ENCODE data around the gene PLEKHD1.
"Not testable (repeated sequence)": the region's sequence is repeated elsewhere in the genome, so short reads cannot be mapped to it uniquely, and the experiment has no call there.

Gene PLEKHD1

GRCh38 chr14:69473260-69473659 is 11.3 kb upstream of the PLEKHD1 start:
- no peaks in the 10 kb centered on the region for H3K4me1 ChIP-seq (ENCODE audit: insufficient read depth, low read length)
- no peak overlapping the region for H3K9ac ChIP-seq (ENCODE audit: low read depth, low read length)
- no peaks in the 10 kb centered on the region for H3K9me3 ChIP-seq (ENCODE audit: control insufficient read depth, insufficient read depth, low read length)
- no peaks in the 10 kb centered on the region for H3K36me3 ChIP-seq (ENCODE audit: insufficient read depth, low read length)

- Histone ChIP-seq H3K9me3 (ENCODE audit: control insufficient read depth, insufficient read depth, low read length) (no peaks in the 10 kb centered on the region), H3K4me1 (ENCODE audit: insufficient read depth, low read length) (no peaks in the 10 kb centered on the region), H3K36me3 (ENCODE audit: insufficient read depth, low read length) (no peaks in the 10 kb centered on the region), H3K9ac (ENCODE audit: low read depth, low read length) (no peak overlapping the region)
Observed at GRCh38 chr14:69473946-69474345, 10.6 kb upstream of the PLEKHD1 start.

DNA sequence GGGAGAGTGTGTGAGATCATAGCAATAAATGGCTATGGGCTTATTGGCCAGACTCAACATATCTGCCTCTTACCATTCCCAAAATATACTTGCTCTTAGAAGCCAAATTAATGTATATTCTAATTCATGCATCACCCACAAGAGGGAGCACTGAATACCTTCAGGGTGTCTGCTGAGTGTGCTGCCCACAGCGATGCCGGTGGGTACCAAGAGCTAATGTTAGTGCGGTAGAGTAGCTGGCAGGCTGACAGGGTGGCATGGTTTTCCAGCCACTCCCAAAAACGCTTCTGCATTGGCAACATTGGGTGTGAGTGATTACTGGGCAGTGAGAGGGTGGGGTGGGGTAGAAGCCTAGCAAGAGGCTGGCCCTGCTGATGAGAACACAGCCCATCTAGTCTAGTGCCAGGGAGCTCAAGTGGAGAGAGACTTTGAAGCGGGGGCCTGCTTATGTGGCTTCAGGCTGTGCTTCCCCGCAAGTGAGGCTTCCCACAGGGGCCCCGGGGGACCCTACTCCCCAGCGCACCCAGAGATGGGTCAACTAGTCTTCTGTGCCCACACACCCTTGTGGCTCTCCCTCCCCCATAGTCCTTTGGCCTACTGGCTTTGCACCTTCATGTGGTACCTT is 9.2 kb upstream of the PLEKHD1 start:
- Histone ChIP-seq H3K36me3 (ENCODE audit: insufficient read depth, low read length) (no peaks in the 10 kb centered on the region), H3K9me3 (ENCODE audit: control insufficient read depth, insufficient read depth, low read length) (no peaks in the 10 kb centered on the region), H3K4me1 (ENCODE audit: insufficient read depth, low read length) (no peaks in the 10 kb centered on the region), H3K9ac (ENCODE audit: low read depth, low read length) (no peak overlapping the region)

DNA sequence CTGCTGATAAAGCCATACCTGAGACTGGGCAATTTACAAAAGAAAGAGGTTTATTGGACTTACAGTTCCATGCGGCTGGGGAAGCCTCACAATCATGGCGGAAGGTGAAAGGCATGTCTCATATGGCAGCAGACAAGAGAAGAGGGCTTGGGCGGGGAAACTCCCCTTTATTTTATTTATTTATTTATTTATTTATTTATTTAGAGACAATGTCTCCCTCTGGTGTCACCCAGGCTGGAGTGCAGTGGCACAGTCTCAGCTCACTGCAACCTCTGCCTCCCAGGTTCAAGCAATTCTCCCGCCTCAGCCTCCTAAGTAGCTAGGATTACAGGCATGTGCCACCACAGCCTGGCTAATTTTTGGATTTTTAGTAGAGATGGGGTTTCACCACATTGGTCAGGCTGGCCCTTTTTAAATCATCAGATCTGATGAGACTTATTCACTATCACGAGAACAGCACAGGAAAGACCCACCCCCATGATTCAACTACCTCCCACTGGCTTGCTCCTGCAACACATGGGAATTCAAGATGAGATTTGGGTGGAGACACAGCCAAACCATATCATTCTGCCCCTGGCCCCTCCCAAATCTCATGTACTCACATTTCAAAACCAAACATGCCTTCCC is 7.6 kb upstream of the PLEKHD1 start:
- H3K9ac ChIP-seq (ENCODE audit: low read depth, low read length); H3K9me3 ChIP-seq (ENCODE audit: control insufficient read depth, insufficient read depth, low read length); H3K4me1 ChIP-seq (ENCODE audit: insufficient read depth, low read length); H3K36me3 ChIP-seq (ENCODE audit: insufficient read depth, low read length): not testable (repeated sequence)

- not testable (repeated sequence) for H3K9me3 ChIP-seq (ENCODE audit: control insufficient read depth, insufficient read depth, low read length); H3K9ac ChIP-seq (ENCODE audit: low read depth, low read length); H3K4me1 ChIP-seq (ENCODE audit: insufficient read depth, low read length); H3K36me3 ChIP-seq (ENCODE audit: insufficient read depth, low read length)
Observed at GRCh38 chr14:69478055-69478454, 6.5 kb upstream of the PLEKHD1 start.

- Histone ChIP-seq H3K9ac (ENCODE audit: low read depth, low read length) (no peak overlapping the region), H3K4me1 (ENCODE audit: insufficient read depth, low read length) (no peaks in the 10 kb centered on the region; the same call in 1 of the 2 replicates), H3K9me3 (ENCODE audit: control insufficient read depth, insufficient read depth, low read length) (no peaks in the 10 kb centered on the region), H3K36me3 (ENCODE audit: insufficient read depth, low read length) (no peaks in the 10 kb centered on the region)
Observed at GRCh38 chr14:69479696-69480095, 4.8 kb upstream of the PLEKHD1 start.

- H3K4me1 ChIP-seq (ENCODE audit: insufficient read depth, low read length), result no peaks in the 10 kb centered on the region; the same call in 1 of the 2 replicates
- no peaks in the 10 kb centered on the region for H3K36me3 ChIP-seq (ENCODE audit: insufficient read depth, low read length)
- no peaks in the 10 kb centered on the region for H3K9me3 ChIP-seq (ENCODE audit: control insufficient read depth, insufficient read depth, low read length)
- H3K9ac ChIP-seq (ENCODE audit: low read depth, low read length), result no peak overlapping the region
Observed at GRCh38 chr14:69480136-69480535, 4.4 kb upstream of the PLEKHD1 start.

DNA sequence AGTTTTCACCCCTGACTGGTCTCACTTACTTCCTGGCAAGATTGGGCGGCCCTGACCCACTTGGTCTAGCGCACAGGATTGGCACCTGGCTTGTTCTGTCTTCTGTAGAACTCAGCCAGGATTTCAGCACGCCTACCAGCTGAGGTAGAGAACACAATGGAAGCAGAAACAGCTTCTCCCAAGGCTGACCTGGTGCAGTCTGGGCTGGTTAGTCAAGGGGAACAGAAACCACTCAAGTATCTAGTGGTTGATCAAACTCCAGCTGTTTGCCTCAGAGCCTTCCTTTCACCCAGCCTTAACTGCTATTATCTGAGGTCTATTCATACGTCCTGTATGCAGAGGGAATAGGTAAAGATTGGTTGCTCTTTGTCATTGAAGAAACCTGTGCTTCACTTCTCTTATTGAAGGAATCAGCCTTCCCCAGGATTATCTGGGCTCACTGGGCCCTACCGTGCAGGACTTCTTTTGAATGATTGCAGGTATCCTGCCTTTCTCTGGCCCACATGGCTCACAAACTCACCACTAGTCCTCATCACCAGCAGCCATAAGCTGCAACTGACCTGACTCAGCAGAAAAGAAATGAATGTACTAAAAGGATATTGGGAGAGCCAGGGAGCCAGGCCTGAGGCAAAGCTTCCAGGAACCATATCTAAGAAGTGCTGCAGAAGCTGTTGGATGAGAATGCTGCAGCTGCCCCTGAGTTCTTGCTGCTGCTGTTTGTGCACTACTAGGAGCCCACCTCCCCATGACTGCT is 2.5 kb upstream of the PLEKHD1 start:
- H3K4me1 ChIP-seq (ENCODE audit: insufficient read depth, low read length), result no peaks in the 10 kb centered on the region; the same call in 1 of the 2 replicates
- H3K9me3 ChIP-seq (ENCODE audit: control insufficient read depth, insufficient read depth, low read length), result no peaks in the 10 kb centered on the region
- H3K9ac ChIP-seq (ENCODE audit: low read depth, low read length), result no peak overlapping the region
- no peaks in the 10 kb centered on the region for H3K36me3 ChIP-seq (ENCODE audit: insufficient read depth, low read length)

GRCh38 chr14:69483765-69484443 is 624 bp upstream of the PLEKHD1 start:
- H3K9ac ChIP-seq (ENCODE audit: low read depth, low read length), result peak overlapping the region; percentile 51
- H3K4me1 ChIP-seq (ENCODE audit: insufficient read depth, low read length), result peaks cover 5% of the 10 kb centered on the region; the same call in 1 of the 2 replicates
- H3K9me3 ChIP-seq (ENCODE audit: control insufficient read depth, insufficient read depth, low read length), result no peaks in the 10 kb centered on the region
- no peaks in the 10 kb centered on the region for H3K36me3 ChIP-seq (ENCODE audit: insufficient read depth, low read length)

GRCh38 chr14:69485315-69485660 is 760 bp downstream of the PLEKHD1 start:
- peaks cover 5% of the 10 kb centered on the region; the same call in 1 of the 2 replicates for H3K4me1 ChIP-seq (ENCODE audit: insufficient read depth, low read length)
- H3K9me3 ChIP-seq (ENCODE audit: control insufficient read depth, insufficient read depth, low read length), result no peaks in the 10 kb centered on the region
- peak overlapping the region; percentile 51 for H3K9ac ChIP-seq (ENCODE audit: low read depth, low read length)
- no peaks in the 10 kb centered on the region for H3K36me3 ChIP-seq (ENCODE audit: insufficient read depth, low read length)

DNA sequence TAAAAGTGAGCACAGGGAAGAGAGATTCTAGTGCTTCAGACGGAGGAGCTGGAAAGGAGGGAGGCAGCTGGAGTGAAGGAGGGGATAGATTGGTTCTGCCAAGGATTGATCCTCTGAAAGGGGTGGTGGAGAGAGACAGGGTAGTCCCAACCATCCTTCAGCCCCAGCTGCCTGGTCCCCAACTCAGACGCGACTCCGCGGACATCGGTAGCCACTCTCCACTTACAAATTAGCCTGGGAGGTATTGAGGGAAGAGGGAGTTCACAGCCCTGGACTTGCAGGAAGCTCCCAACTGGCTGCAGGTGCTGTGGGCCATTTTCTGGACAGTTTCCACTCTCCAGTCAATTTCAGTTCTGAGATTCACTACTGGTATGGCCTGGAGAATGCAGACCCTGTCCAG is 1.2 kb downstream of the PLEKHD1 start:
- peaks cover 5% of the 10 kb centered on the region; the same call in 1 of the 2 replicates for H3K4me1 ChIP-seq (ENCODE audit: insufficient read depth, low read length)
- no peaks in the 10 kb centered on the region for H3K9me3 ChIP-seq (ENCODE audit: control insufficient read depth, insufficient read depth, low read length)
- no peaks in the 10 kb centered on the region for H3K36me3 ChIP-seq (ENCODE audit: insufficient read depth, low read length)
- no peak overlapping the region for H3K9ac ChIP-seq (ENCODE audit: low read depth, low read length)

GRCh38 chr14:69487226-69487625 is 2.7 kb downstream of the PLEKHD1 start:
- peaks cover 5% of the 10 kb centered on the region; the same call in 1 of the 2 replicates for H3K4me1 ChIP-seq (ENCODE audit: insufficient read depth, low read length)
- H3K9ac ChIP-seq (ENCODE audit: low read depth, low read length), result no peak overlapping the region
- no peaks in the 10 kb centered on the region for H3K9me3 ChIP-seq (ENCODE audit: control insufficient read depth, insufficient read depth, low read length)
- H3K36me3 ChIP-seq (ENCODE audit: insufficient read depth, low read length), result no peaks in the 10 kb centered on the region

DNA sequence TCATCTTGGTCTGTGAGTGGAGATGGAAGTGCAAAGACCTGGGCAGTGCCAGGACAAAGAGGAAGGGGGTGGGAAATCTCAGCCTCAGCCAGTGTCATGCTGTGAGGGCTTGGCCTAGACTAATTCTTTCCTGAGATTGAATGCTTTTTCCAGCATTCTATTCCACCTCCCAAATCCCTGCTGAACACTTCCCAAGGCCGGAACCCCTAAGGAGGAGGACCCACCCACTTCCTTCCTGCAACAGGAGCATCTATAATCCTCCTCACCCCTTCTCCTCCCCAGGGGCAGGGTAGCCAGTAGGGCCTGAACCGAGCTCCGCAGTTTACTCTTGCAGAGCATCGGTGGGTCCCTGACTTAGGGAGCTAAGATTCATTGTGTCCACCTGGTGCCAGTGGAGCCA is 3.2 kb downstream of the PLEKHD1 start:
- Histone ChIP-seq H3K4me1 (ENCODE audit: insufficient read depth, low read length) (peaks cover 5% of the 10 kb centered on the region; the same call in 1 of the 2 replicates), H3K9ac (ENCODE audit: low read depth, low read length) (no peak overlapping the region), H3K36me3 (ENCODE audit: insufficient read depth, low read length) (no peaks in the 10 kb centered on the region), H3K9me3 (ENCODE audit: control insufficient read depth, insufficient read depth, low read length) (no peaks in the 10 kb centered on the region)

- peaks cover 5% of the 10 kb centered on the region; the same call in 1 of the 2 replicates for H3K4me1 ChIP-seq (ENCODE audit: insufficient read depth, low read length)
- no peak overlapping the region for H3K9ac ChIP-seq (ENCODE audit: low read depth, low read length)
- H3K9me3 ChIP-seq (ENCODE audit: control insufficient read depth, insufficient read depth, low read length), result no peaks in the 10 kb centered on the region
- H3K36me3 ChIP-seq (ENCODE audit: insufficient read depth, low read length), result no peaks in the 10 kb centered on the region
Observed at GRCh38 chr14:69489495-69489894, 5.0 kb downstream of the PLEKHD1 start.

All from ES-I3 (cell line).